Mesendoderm (in vitro differentiated cells): ENCODE results near the gene TEX29.

ENCODE experiments used
- DNase-seq: peaks from one replicate; pipeline ENCODE4 v3.0.0; 2013
- H2AK5ac ChIP-seq: 2 replicates; pipeline ENCODE4 v1.6.1; 2013; ENCODE audit warnings: low read length, inconsistent platforms
- H2BK120ac ChIP-seq: 2 replicates; pipeline ENCODE4 v1.6.1; 2013; ENCODE audit warnings: low read depth, mild to moderate bottlenecking, low read length, moderate library complexity, mixed read lengths
- H2BK15ac ChIP-seq: replicated peaks from 2 replicates; pipeline ENCODE4 v1.6.1; 2013; ENCODE audit warnings: low read depth, mild to moderate bottlenecking, moderate library complexity
- H2BK5ac ChIP-seq: 2 replicates; pipeline ENCODE4 v1.6.1; 2013; ENCODE audit warnings: low read length, inconsistent platforms
- H3K18ac ChIP-seq: 2 replicates; pipeline ENCODE4 v1.6.1; 2013; ENCODE audit warnings: mild to moderate bottlenecking, low read length, mixed read lengths
- H3K23ac ChIP-seq: one replicate; pipeline ENCODE4 v1.6.1; 2013; ENCODE audit warnings: low read length
- H3K27ac ChIP-seq: 2 replicates; pipeline ENCODE4 v1.5.1; 2013; ENCODE audit warnings: low read depth, mild to moderate bottlenecking, inconsistent platforms, low read length, moderate library complexity
- H3K27me3 ChIP-seq: 2 replicates; pipeline ENCODE4 v1.6.1; 2013; ENCODE audit warnings: low read length, control low read depth, mild to moderate bottlenecking, inconsistent platforms; ENCODE audit not compliant: insufficient read depth, poor library complexity
- H3K36me3 ChIP-seq: 2 replicates; pipeline ENCODE4 v1.6.1; 2013; ENCODE audit warnings: low read length, inconsistent platforms; ENCODE audit not compliant: control insufficient read depth, insufficient read depth
- H3K4ac ChIP-seq: one replicate; pipeline ENCODE4 v1.6.1; 2013; ENCODE audit warnings: low read depth, mild to moderate bottlenecking, low read length, moderate library complexity
- H3K4me1 ChIP-seq: 2 replicates; pipeline ENCODE4 v1.6.1; 2013; ENCODE audit warnings: low read depth, low read length, inconsistent platforms; ENCODE audit not compliant: control insufficient read depth
- H3K4me2 ChIP-seq: 2 replicates; pipeline ENCODE4 v1.6.1; 2013; ENCODE audit warnings: low read length
- H3K4me3 ChIP-seq: 2 replicates; pipeline ENCODE4 v1.5.1; 2013; ENCODE audit warnings: mild to moderate bottlenecking, low read length
- H3K56ac ChIP-seq: one replicate; pipeline ENCODE4 v1.6.1; 2013; ENCODE audit warnings: low read length
- H3K79me1 ChIP-seq: 2 replicates; pipeline ENCODE4 v1.6.1; 2013; ENCODE audit warnings: low read length, inconsistent platforms
- H3K79me2 ChIP-seq: 2 replicates; pipeline ENCODE4 v1.6.1; 2013; ENCODE audit warnings: mild to moderate bottlenecking, low read length; ENCODE audit not compliant: control insufficient read depth, insufficient read depth
- H3K9ac ChIP-seq: 2 replicates; pipeline ENCODE4 v1.6.1; 2013; ENCODE audit warnings: low read length, inconsistent platforms
- H4K5ac ChIP-seq: one replicate; pipeline ENCODE4 v1.6.1; 2013; ENCODE audit warnings: low read length
- H4K8ac ChIP-seq: one replicate; pipeline ENCODE4 v1.6.1; 2013; ENCODE audit warnings: low read depth, mild to moderate bottlenecking, control low read depth, low read length, moderate library complexity
- WGBS: extraction: QIAGEN DNeasy Blood & Tissue Kit; methylation state at CpG from one replicate; pipeline ENCODE4 v1.1.7; 2013; ENCODE audit warnings: low lambda C conversion rate, missing lambda C conversion rate; ENCODE audit not compliant: insufficient coverage; ENCODE audit errors: extremely low coverage; 5-methylcytosine and 5-hydroxymethylcytosine counted together

TEX29 gene

GRCh38 chr13:111383591-111384440 lies 63.4 kb downstream of the TEX29 start:
- DNase-seq: no peak
- Histone ChIP-seq H3K23ac (no peak overlapping the region), H4K5ac (no peak overlapping the region), H3K4me1 (no peaks in the 10 kb centered on the region), H2AK5ac (no peak overlapping the region), H2BK5ac (no peak overlapping the region), H3K4me2 (no peak overlapping the region), H3K27me3 (no peaks in the 10 kb centered on the region), H3K18ac (no peak overlapping the region), H2BK120ac (no peak overlapping the region), H2BK15ac (no peak overlapping the region), H3K79me1 (no peaks in the 10 kb centered on the region), H3K27ac (no peak overlapping the region), H3K56ac (no peak overlapping the region), H3K79me2 (no peaks in the 10 kb centered on the region), H4K8ac (no peak overlapping the region), H3K4ac (no peak overlapping the region), H3K36me3 (no peaks in the 10 kb centered on the region), H3K4me3 (no peak overlapping the region), H3K9ac (no peak overlapping the region)
- WGBS: no CpG with 5 or more reads among the region's 21 CpGs

GRCh38 chr13:111384441-111385182 lies 64.2 kb downstream of the TEX29 start:
- H3K27me3 ChIP-seq: no peaks in the 10 kb centered on the region
- no peak overlapping the region for H3K9ac ChIP-seq
- no peak overlapping the region for H3K4me2 ChIP-seq
- H3K4me1 ChIP-seq: no peaks in the 10 kb centered on the region
- H4K8ac ChIP-seq: no peak overlapping the region
- H2BK120ac ChIP-seq: no peak overlapping the region
- no peak overlapping the region for H2BK5ac ChIP-seq
- H3K18ac ChIP-seq: no peak overlapping the region
- H2BK15ac ChIP-seq: no peak overlapping the region
- H3K23ac ChIP-seq: no peak overlapping the region
- no peak for DNase-seq
- no peak overlapping the region for H3K4ac ChIP-seq
- no peaks in the 10 kb centered on the region for H3K79me1 ChIP-seq
- H3K27ac ChIP-seq: no peak overlapping the region
- no peak overlapping the region for H4K5ac ChIP-seq
- H3K4me3 ChIP-seq: no peak overlapping the region
- no peak overlapping the region for H2AK5ac ChIP-seq
- no peaks in the 10 kb centered on the region for H3K79me2 ChIP-seq
- H3K36me3 ChIP-seq: no peaks in the 10 kb centered on the region
- WGBS: no CpG with 5 or more reads among the region's 11 CpGs
- H3K56ac ChIP-seq: no peak overlapping the region

DNA sequence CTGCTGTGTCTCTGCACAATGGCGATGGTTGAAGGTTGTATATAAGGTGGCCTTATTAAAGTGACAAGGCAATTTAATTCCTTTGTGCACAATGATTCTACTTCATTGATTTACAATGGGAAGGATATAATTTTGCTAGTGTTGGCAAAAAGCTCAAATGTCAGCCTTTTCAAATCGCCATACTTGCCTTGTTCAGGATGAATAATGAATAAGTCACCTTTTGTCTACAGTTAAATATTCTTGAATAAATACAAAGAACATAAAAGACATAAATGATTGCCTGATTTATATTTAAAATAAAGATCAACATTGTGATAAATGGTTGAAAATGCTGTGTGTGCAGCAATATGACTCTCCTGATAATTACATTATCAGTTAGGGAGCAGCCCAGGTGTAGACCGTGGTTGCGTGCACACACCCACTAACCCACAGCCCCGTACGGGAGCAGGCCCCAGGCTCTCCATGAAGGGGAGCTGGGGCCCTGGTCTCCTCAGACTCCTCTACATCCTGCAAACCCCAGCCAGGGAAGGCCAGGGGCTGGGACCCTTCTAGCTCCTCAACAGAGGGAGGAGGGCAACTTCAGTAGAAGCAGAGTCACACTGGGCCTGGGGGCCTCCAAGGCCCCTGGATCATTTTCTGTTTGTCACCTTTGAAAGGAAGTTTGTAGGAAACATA lies 64.9 kb downstream of the TEX29 start:
- H3K4me3 ChIP-seq: no peak overlapping the region
- H3K27me3 ChIP-seq: no peaks in the 10 kb centered on the region
- no peaks in the 10 kb centered on the region for H3K4me1 ChIP-seq
- H3K79me2 ChIP-seq: no peaks in the 10 kb centered on the region
- H2BK15ac ChIP-seq: no peak overlapping the region
- H2AK5ac ChIP-seq: no peak overlapping the region
- H3K18ac ChIP-seq: no peak overlapping the region
- no peak overlapping the region for H4K8ac ChIP-seq
- no peak overlapping the region for H3K9ac ChIP-seq
- H3K56ac ChIP-seq: no peak overlapping the region
- WGBS: no CpG with 5 or more reads among the region's 6 CpGs
- H2BK5ac ChIP-seq: no peak overlapping the region
- H3K36me3 ChIP-seq: no peaks in the 10 kb centered on the region
- no peak overlapping the region for H2BK120ac ChIP-seq
- H3K4me2 ChIP-seq: no peak overlapping the region
- no peak overlapping the region for H4K5ac ChIP-seq
- no peak overlapping the region for H3K27ac ChIP-seq
- no peak for DNase-seq
- H3K23ac ChIP-seq: no peak overlapping the region
- H3K79me1 ChIP-seq: no peaks in the 10 kb centered on the region
- H3K4ac ChIP-seq: no peak overlapping the region

DNA sequence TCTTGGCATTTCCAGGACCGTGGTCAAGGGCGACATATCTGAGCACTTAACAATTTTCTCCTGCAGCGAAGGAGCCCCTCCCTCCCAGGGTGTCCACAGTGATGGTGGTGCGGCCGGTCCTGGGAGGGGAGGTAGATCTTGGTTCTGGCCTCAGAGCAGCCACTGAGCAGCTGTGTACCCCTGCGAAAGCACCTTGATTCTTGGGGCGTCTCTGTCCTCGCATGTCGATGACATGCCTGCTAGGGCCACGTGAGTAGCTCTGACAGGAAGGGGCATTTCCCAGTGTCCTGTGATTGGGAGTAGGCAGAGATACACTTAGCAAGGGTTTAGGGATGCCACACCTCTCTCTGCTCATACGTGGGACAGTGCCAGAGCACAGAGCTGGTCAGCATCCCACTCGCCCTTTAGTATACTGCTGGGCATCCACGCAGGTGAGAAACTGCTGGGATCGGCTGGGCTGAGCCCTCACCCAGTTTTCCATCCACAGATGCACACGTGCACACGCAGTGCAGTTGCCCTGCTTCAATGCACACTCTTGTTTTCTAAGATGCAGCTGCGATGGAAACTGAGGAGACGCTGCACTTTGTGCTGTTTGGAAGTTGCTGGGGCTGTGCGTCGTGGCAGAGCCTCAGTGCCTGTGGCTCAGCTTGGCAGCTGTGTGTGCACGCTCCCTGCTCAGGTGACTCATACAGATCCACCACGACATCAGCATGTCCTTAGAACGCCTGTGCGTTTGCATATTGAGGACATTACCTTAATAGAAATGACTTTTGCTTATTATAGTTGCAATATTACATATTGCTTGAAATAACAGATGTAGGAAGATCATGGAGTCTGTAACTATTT lies 66.8 kb downstream of the TEX29 start:
- no CpG with 5 or more reads among the region's 24 CpGs for WGBS
- H3K9ac ChIP-seq: no peak overlapping the region
- no peak overlapping the region for H4K5ac ChIP-seq
- H2AK5ac ChIP-seq: no peak overlapping the region
- no peak overlapping the region for H3K4ac ChIP-seq
- no peak overlapping the region for H2BK5ac ChIP-seq
- H3K23ac ChIP-seq: no peak overlapping the region
- no peak overlapping the region for H2BK15ac ChIP-seq
- H3K4me3 ChIP-seq: no peak overlapping the region
- H3K18ac ChIP-seq: no peak overlapping the region
- H4K8ac ChIP-seq: no peak overlapping the region
- no peaks in the 10 kb centered on the region for H3K4me1 ChIP-seq
- no peak overlapping the region for H3K4me2 ChIP-seq
- H3K56ac ChIP-seq: no peak overlapping the region
- H3K36me3 ChIP-seq: no peaks in the 10 kb centered on the region
- DNase-seq: no peak
- H3K27me3 ChIP-seq: no peaks in the 10 kb centered on the region
- H3K79me1 ChIP-seq: no peaks in the 10 kb centered on the region
- H3K27ac ChIP-seq: no peak overlapping the region
- no peak overlapping the region for H2BK120ac ChIP-seq
- H3K79me2 ChIP-seq: no peaks in the 10 kb centered on the region

- Histone ChIP-seq H2BK15ac (no peak overlapping the region), H3K23ac (no peak overlapping the region)
Observed at GRCh38 chr13:111387945-111388600, 67.6 kb downstream of the TEX29 start.

More at GRCh38 chr13:111387945-111388600, 67.6 kb downstream of the TEX29 start:
- H3K18ac ChIP-seq: no peak overlapping the region
- H3K4me3 ChIP-seq: no peak overlapping the region
- no peaks in the 10 kb centered on the region for H3K79me1 ChIP-seq
- H4K5ac ChIP-seq: no peak overlapping the region
- H2AK5ac ChIP-seq: no peak overlapping the region
- no peak overlapping the region for H3K4me2 ChIP-seq
- H2BK120ac ChIP-seq: no peak overlapping the region
- H3K27ac ChIP-seq: no peak overlapping the region
- H2BK5ac ChIP-seq: no peak overlapping the region
- H3K9ac ChIP-seq: no peak overlapping the region
- no peaks in the 10 kb centered on the region for H3K36me3 ChIP-seq
- no peak overlapping the region for H3K56ac ChIP-seq
- no peak overlapping the region for H3K4ac ChIP-seq
- no peaks in the 10 kb centered on the region for H3K79me2 ChIP-seq
- no peaks in the 10 kb centered on the region for H3K27me3 ChIP-seq
- no peak overlapping the region for H4K8ac ChIP-seq
- no CpG with 5 or more reads among the region's 18 CpGs for WGBS
- no peaks in the 10 kb centered on the region for H3K4me1 ChIP-seq
- DNase-seq: no peak
